Endodermal cell (in vitro differentiated cells): ENCODE data around the gene TMEM200A. TPM values are rescaled to one million over a fixed set of nuclear protein-coding genes. Genes with fewer than 3 reads are reported as not detected.

Source experiments
- DNase-seq: peaks from one replicate; pipeline ENCODE4 v3.0.0-alpha.2; 2017
- H3K27ac ChIP-seq: 2 replicates; pipeline ENCODE4 v1.5.1; 2013; ENCODE audit warnings: mild to moderate bottlenecking, low read depth, low read length, moderate library complexity
- H3K27me3 ChIP-seq: 2 replicates; pipeline ENCODE4 v1.6.1; 2013; ENCODE audit warnings: mild to moderate bottlenecking, low read length, moderate library complexity; ENCODE audit not compliant: insufficient read depth, control insufficient read depth, poor library complexity, severe bottlenecking
- H3K36me3 ChIP-seq: 2 replicates; pipeline ENCODE4 v1.7.0; 2013; ENCODE audit warnings: mild to moderate bottlenecking, low read length, moderate library complexity; ENCODE audit not compliant: control insufficient read depth, insufficient read depth
- H3K4me1 ChIP-seq: one replicate; pipeline ENCODE4 v1.7.0; 2013; ENCODE audit warnings: low read length; ENCODE audit not compliant: control insufficient read depth, insufficient read depth
- H3K4me3 ChIP-seq: 2 replicates; pipeline ENCODE4 v1.5.1; 2013; ENCODE audit warnings: mild to moderate bottlenecking, low read length, moderate library complexity
- H3K9ac ChIP-seq: 2 replicates; pipeline ENCODE4 v1.6.1; 2013; ENCODE audit warnings: mild to moderate bottlenecking, low read length, moderate library complexity; ENCODE audit not compliant: poor library complexity, severe bottlenecking; ENCODE audit errors: extremely low read depth
- H3K9me3 ChIP-seq: 2 replicates; pipeline ENCODE4 v1.6.1; 2013; ENCODE audit warnings: mild to moderate bottlenecking, low read length, moderate library complexity; ENCODE audit not compliant: control insufficient read depth
- H3K27ac Mint-ChIP-seq: 2 replicates; pipeline ENCODE4 v1.8.0; 2020; ENCODE audit warnings: mixed read lengths
- H3K27me3 Mint-ChIP-seq: 2 replicates; pipeline ENCODE4 v1.8.0; 2021; ENCODE audit warnings: mild to moderate bottlenecking, mixed read lengths; ENCODE audit not compliant: insufficient read depth
- H3K36me3 Mint-ChIP-seq: 2 replicates; pipeline ENCODE4 v1.8.0; 2020; ENCODE audit warnings: low read depth, mixed read lengths
- H3K4me1 Mint-ChIP-seq: 2 replicates; pipeline ENCODE4 v1.8.0; 2020; ENCODE audit warnings: mixed read lengths
- H3K4me3 Mint-ChIP-seq: 2 replicates; pipeline ENCODE4 v1.8.0; 2020; ENCODE audit warnings: mild to moderate bottlenecking, moderate library complexity, mixed read lengths
- H3K9me3 Mint-ChIP-seq: 2 replicates; pipeline ENCODE4 v1.8.0; 2020; ENCODE audit warnings: mild to moderate bottlenecking, mixed read lengths
- CTCF ChIP-seq: fragments of 200-600 bp; sonication (generic); conservative IDR thresholded peaks from 2 replicates; pipeline ENCODE4 v1.5.0; 2021; ENCODE audit warnings: antibody characterized with exemption, mild to moderate bottlenecking
- WGBS, 2 experiments: methylation state at CpG; one replicate each; pipeline versions ENCODE4 v1.1.5 to v1.1.7; 2013; ENCODE audit warnings: missing lambda C conversion rate in 2 of 2, mixed read lengths in 1 of 2; ENCODE audit not compliant: insufficient coverage in 1 of 2, insufficient read length in 1 of 2; 5-methylcytosine and 5-hydroxymethylcytosine counted together
- total RNA-seq, 2 donors: library from RNA; stranded (reverse); fragmentation: NEBNext Ultra II Directional in 1 of 2; extraction: Animal tissue kit (Norgen Biotek cat#: 25700) in 1 of 2; gene quantifications; 2 replicates in 1 of 2; 3 replicates in 1 of 2; pipeline ENCODE4 v1.2.1, GENCODE V29; 2021

TMEM200A gene
- total RNA-seq, 2 donors from 2014 or later, result 6.4 to 7.6 TPM

- Mint-ChIP-seq H3K27me3 (no peaks in the 10 kb centered on the region), H3K9me3 (peaks cover 20% of the 10 kb centered on the region), H3K4me1 (peaks cover 7% of the 10 kb centered on the region), H3K27ac (no peak overlapping the region), H3K36me3 (no peaks in the 10 kb centered on the region), H3K4me3 (no peak overlapping the region)
- WGBS, 2 experiments, result 87 to 95% methylated on average over 4 to 5 of the region's 5 CpGs
- Histone ChIP-seq H3K4me1 (no peaks in the 10 kb centered on the region), H3K36me3 (no peaks in the 10 kb centered on the region), H3K9ac (no peak overlapping the region), H3K9me3 (no peaks in the 10 kb centered on the region), H3K27ac (no peak overlapping the region), H3K4me3 (no peak overlapping the region), H3K27me3 (no peaks in the 10 kb centered on the region)
- TF ChIP-seq CTCF, result no peak
- no peak for DNase-seq
These were observed 108.1 kb downstream of the TMEM200A start for GRCh38 chr6:130473886-130474285.

GRCh38 chr6:130482645-130483390, 117.0 kb downstream of the TMEM200A start:
- no peaks in the 10 kb centered on the region for H3K36me3 ChIP-seq
- H3K27me3 Mint-ChIP-seq, result no peaks in the 10 kb centered on the region
- TF ChIP-seq CTCF, result no peak
- H3K4me1 ChIP-seq, result no peaks in the 10 kb centered on the region
- no peak overlapping the region for H3K4me3 ChIP-seq
- no peak overlapping the region for H3K4me3 Mint-ChIP-seq
- no peaks in the 10 kb centered on the region for H3K27me3 ChIP-seq
- no peak for DNase-seq
- H3K36me3 Mint-ChIP-seq, result no peaks in the 10 kb centered on the region
- 89 to 94% methylated on average over 5 of the region's 5 CpGs for WGBS, 2 experiments
- peaks cover 6% of the 10 kb centered on the region for H3K9me3 Mint-ChIP-seq
- no peaks in the 10 kb centered on the region for H3K9me3 ChIP-seq
- no peak overlapping the region for H3K9ac ChIP-seq
- H3K27ac ChIP-seq, result no peak overlapping the region
- no peaks in the 10 kb centered on the region for H3K4me1 Mint-ChIP-seq
- no peak overlapping the region for H3K27ac Mint-ChIP-seq

- H3K36me3 ChIP-seq, result no peaks in the 10 kb centered on the region
- H3K9ac ChIP-seq, result no peak overlapping the region
- no peak for DNase-seq
- TF ChIP-seq CTCF, result no peak
- H3K4me3 ChIP-seq, result no peak overlapping the region
- no peaks in the 10 kb centered on the region for H3K27me3 ChIP-seq
- no peaks in the 10 kb centered on the region for H3K4me1 ChIP-seq
- no peaks in the 10 kb centered on the region for H3K36me3 Mint-ChIP-seq
- no peaks in the 10 kb centered on the region for H3K27me3 Mint-ChIP-seq
- H3K4me1 Mint-ChIP-seq, result no peaks in the 10 kb centered on the region
- no peak overlapping the region for H3K4me3 Mint-ChIP-seq
- WGBS, 2 experiments, result 87 to 98% methylated on average over 3 of the region's 3 CpGs
- H3K27ac Mint-ChIP-seq, result no peak overlapping the region
- H3K27ac ChIP-seq, result no peak overlapping the region
- peaks cover 6% of the 10 kb centered on the region for H3K9me3 Mint-ChIP-seq
- H3K9me3 ChIP-seq, result no peaks in the 10 kb centered on the region
These were observed 120.1 kb downstream of the TMEM200A start for GRCh38 chr6:130485870-130486269.
